ENCODE data around the gene UBE2I. TPM values are rescaled to one million over a fixed set of nuclear protein-coding genes. Genes with fewer than 3 reads are reported as not detected.

Gene UBE2I
- total RNA-seq, 4 donors from 2014 or later: 54.1 to 119 (median 107) TPM

DNA sequence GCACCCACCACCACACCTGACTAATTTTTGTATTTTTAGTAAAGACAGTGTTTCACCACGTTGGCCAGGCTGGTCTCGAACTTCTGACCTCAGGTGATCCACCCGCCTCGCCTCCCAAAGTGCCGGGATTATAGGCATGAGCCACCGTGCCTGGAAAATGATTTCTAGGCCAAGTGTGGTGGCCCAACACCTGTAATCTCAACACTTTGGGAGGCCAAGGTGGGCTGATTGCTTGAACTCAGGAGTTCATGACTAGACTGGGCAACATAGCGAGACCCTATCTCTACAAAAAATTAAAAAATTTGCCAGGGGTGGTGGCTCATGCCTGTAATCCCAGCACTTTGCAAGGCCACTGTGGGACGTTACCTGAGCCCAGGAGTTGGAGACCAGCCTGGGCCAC, 13.0 kb downstream of the UBE2I start:
- no peak overlapping the region for H3K4me3 ChIP-seq
- no peaks in the 10 kb centered on the region for H3K27me3 ChIP-seq
- no peaks in the 10 kb centered on the region for H3K9me3 ChIP-seq
- no peak for DNase-seq
- no peak overlapping the region for H3K27ac ChIP-seq
- no peaks in the 10 kb centered on the region for H3K4me1 ChIP-seq
- TF ChIP-seq POLR2A (IDR thresholded peaks at IDR 0.05): no peak
- peaks cover 0 to 78% (median 0%) of the 10 kb centered on the region in 3 donors for H3K36me3 ChIP-seq

DNA sequence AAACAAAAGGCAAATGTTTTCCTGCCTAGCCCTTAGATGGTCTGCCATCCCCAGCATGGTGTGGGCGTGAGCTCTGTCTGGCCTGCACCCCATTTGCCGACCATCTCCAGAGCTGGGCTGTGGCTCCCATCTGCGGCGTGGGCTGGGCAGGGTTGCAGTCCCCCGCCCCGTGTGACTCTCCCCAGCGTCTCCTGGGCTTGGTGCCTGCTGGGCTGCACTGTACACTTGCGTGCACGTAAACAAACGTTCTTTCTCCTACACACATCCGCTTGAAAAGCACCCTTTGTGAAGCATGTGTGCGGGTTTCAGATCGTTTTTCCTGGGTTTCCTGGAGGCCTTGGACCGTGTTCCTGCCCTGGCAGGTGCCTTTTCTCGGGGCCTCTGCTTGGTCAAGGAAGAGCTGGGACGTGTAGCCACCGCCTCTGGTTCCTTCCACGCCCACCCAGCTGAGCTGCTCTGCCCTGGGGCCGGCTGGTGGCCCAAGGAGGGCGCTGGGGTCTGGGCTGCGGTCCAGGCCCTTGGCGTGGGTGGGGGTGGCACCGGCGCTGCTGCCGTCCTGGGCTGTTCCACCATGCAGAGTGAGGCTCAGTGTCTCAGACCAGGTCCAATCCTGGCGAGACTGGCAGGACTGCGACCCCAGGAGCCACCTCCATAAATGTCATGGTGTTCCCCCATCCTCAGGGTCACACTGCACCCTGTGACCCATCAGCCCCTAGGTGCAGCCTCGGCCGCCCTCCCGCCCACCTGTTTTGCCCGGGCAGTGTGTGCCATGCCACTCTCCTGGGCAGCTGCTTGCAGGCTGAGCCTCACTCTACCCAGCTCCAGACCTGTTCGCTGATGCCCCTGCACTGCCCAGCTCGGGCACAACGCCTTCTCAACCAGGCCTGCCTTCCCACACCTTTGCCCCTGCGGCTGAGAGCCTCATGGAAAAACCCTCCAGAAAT, 14.1 kb downstream of the UBE2I start:
- Histone ChIP-seq H3K27me3 (no peaks in the 10 kb centered on the region), H3K27ac (no peak overlapping the region), H3K4me3 (no peak overlapping the region), H3K36me3 (peaks cover 0 to 66% (median 0%) of the 10 kb centered on the region in 3 donors), H3K4me1 (no peaks in the 10 kb centered on the region), H3K9me3 (no peaks in the 10 kb centered on the region)
- no peak for DNase-seq
- TF ChIP-seq, protein P1, sequence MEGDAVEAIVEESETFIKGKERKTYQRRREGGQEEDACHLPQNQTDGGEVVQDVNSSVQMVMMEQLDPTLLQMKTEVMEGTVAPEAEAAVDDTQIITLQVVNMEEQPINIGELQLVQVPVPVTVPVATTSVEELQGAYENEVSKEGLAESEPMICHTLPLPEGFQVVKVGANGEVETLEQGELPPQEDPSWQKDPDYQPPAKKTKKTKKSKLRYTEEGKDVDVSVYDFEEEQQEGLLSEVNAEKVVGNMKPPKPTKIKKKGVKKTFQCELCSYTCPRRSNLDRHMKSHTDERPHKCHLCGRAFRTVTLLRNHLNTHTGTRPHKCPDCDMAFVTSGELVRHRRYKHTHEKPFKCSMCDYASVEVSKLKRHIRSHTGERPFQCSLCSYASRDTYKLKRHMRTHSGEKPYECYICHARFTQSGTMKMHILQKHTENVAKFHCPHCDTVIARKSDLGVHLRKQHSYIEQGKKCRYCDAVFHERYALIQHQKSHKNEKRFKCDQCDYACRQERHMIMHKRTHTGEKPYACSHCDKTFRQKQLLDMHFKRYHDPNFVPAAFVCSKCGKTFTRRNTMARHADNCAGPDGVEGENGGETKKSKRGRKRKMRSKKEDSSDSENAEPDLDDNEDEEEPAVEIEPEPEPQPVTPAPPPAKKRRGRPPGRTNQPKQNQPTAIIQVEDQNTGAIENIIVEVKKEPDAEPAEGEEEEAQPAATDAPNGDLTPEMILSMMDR (IDR thresholded peaks at IDR 0.05): no peak
- no peak for TF ChIP-seq POLR2A (IDR thresholded peaks at IDR 0.05)

DNA sequence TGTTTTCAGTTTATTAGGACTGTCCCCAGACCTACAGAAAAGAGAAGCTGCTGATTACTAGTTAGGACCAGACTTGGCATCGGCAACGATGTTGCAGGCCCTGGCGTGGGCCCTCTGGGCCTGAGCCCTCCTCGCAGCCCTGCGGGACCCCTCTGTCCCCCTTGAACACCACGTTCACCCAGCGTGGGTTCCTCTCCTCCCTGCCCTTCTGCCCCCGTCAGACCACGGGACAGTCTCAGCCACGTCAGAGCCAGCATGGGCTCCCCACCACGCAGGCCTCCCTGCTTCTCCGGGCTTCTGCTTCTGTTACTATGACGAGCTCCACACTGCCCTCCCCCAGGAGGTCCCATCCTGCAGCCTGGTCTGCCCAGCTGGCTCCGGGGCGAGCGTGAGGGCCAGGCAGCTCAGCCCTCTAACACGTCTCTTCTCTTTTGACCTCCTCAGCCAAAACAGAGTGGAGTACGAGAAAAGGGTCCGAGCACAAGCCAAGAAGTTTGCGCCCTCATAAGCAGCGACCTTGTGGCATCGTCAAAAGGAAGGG, 14.9 kb downstream of the UBE2I start:
- Histone ChIP-seq H3K27me3 (no peaks in the 10 kb centered on the region), H3K27ac (no peak overlapping the region), H3K4me1 (no peaks in the 10 kb centered on the region), H3K36me3 (peaks cover 0 to 58% (median 0%) of the 10 kb centered on the region in 3 donors), H3K9me3 (no peaks in the 10 kb centered on the region), H3K4me3 (no peak overlapping the region)
- TF ChIP-seq, protein P1 (IDR thresholded peaks at IDR 0.05): no peak
- TF ChIP-seq POLR2A (IDR thresholded peaks at IDR 0.05): no peak
- DNase-seq: no peak

DNA sequence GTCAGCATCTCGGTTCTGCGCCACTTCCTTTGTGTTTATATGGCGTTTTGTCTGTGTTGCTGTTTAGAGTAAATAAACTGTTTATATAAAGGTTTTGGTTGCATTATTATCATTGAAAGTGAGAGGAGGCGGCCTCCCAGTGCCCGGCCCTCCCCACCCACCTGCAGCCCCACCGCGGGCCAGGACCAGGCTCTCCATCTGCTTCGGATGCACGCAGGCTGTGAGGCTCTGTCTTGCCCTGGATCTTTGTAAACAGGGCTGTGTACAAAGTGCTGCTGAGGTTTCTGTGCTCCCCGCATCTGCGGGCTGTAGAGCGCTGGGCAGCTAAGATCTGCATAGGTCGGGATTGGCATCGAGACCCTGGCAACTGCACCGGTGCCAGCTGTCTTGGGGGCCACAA, 15.8 kb downstream of the UBE2I start:
- TF ChIP-seq POLR2A (IDR thresholded peaks at IDR 0.05): no peak
- peaks cover 0 to 1% (median 0%) of the 10 kb centered on the region in 4 donors for H3K9me3 ChIP-seq
- H3K36me3 ChIP-seq: peaks cover 0 to 49% (median 0%) of the 10 kb centered on the region in 3 donors
- no peak for DNase-seq
- no peaks in the 10 kb centered on the region for H3K27me3 ChIP-seq
- H3K27ac ChIP-seq: peak overlapping the region in 1 of 4 donors; percentile 71
- no peak overlapping the region for H3K4me3 ChIP-seq
- H3K4me1 ChIP-seq: no peaks in the 10 kb centered on the region

- Histone ChIP-seq H3K4me3 (no peak overlapping the region), H3K27ac (peak overlapping the region in 2 of 4 donors; percentile 71 to 73), H3K36me3 (peaks cover 0 to 44% (median 0%) of the 10 kb centered on the region in 3 donors), H3K4me1 (peaks cover 0 to 1% (median 0%) of the 10 kb centered on the region in 4 donors), H3K9me3 (peaks cover 0 to 6% (median 0%) of the 10 kb centered on the region in 4 donors), H3K27me3 (no peaks in the 10 kb centered on the region)
- DNase-seq: no peak
- TF ChIP-seq POLR2A (IDR thresholded peaks at IDR 0.05): no peak
- TF ChIP-seq, protein P1 (IDR thresholded peaks at IDR 0.05): no peak
These were observed 16.4 kb downstream of the UBE2I start for GRCh38 chr16:1325673-1326371.

DNA sequence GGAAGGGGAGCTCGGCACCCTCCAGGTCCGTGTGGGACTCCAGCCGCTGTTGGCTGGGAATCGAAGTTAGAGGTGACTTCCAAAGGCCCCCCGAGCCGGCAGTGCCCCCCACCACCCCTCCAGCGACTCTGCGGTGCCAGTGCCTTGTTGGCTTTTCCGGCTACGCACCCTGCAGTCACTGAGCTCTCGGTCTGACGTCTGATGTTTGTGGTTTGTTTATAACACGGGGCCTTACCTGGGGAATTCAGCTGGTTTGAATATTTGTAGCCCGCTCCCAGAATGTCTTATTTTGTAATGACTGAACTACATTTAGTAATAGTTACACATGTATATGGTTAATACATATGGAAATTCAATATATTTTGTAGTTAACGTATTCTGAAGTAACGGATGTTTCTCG, 17.0 kb downstream of the UBE2I start:
- peaks cover 0 to 38% (median 0%) of the 10 kb centered on the region in 3 donors for H3K36me3 ChIP-seq
- TF ChIP-seq POLR2A (IDR thresholded peaks at IDR 0.05): no peak
- TF ChIP-seq, protein P1 (IDR thresholded peaks at IDR 0.05): no peak

More for the DNA sequence above, 17.0 kb downstream of the UBE2I start:
- DNase-seq: peak in 1 of 3 donors; percentile 56
- Histone ChIP-seq H3K4me3 (no peak overlapping the region), H3K9me3 (peaks cover 0 to 6% (median 0%) of the 10 kb centered on the region in 4 donors), H3K27me3 (no peaks in the 10 kb centered on the region), H3K27ac (peak overlapping the region in 3 of 4 donors; percentile 16 to 73 (median 71)), H3K4me1 (peaks cover 0 to 7% (median 5%) of the 10 kb centered on the region in 4 donors)

Measured in Peyer's patch (tissue), 4 donors.